Suprapubic skin (tissue), 4 donors: ENCODE results near the gene RASSF4.

Experiments
- CTCF ChIP-seq, 2 donors: fragments of 200-600 bp in 1 of 2; fragments of 450-650 bp in 1 of 2; sonication (generic) in 1 of 2; IDR thresholded peaks; one replicate each; pipeline ENCODE4 v1.5.1; 2016 to 2019; ENCODE audit warnings: antibody characterized with exemption in 2 of 2, mild to moderate bottlenecking in 1 of 2, moderate library complexity in 1 of 2
- EP300 ChIP-seq: sonication (generic); formaldehyde crosslinking; IDR thresholded peaks from one replicate; pipeline ENCODE4 v1.6.1; 2017; ENCODE audit warnings: antibody characterized with exemption
- POLR2A ChIP-seq, 2 donors: fragments of 450-650 bp; IDR thresholded peaks; one replicate each; pipeline ENCODE4 v1.6.1; 2017; ENCODE audit warnings: antibody characterized with exemption in 2 of 2, mild to moderate bottlenecking in 2 of 2, moderate library complexity in 2 of 2
- POLR2AphosphoS5 ChIP-seq, 3 donors: sonication (generic); formaldehyde crosslinking; IDR thresholded peaks; one replicate each; pipeline ENCODE4 v1.6.1; 2017; ENCODE audit warnings: antibody characterized with exemption in 3 of 3

GRCh38 chr10:44936314-44936975, 23.2 kb upstream of the RASSF4 start:
- TF ChIP-seq CTCF (IDR thresholded peaks at IDR 0.05) (no peak), EP300 (no peak), POLR2AphosphoS5 (IDR thresholded peaks at IDR 0.05) (no peak), POLR2A (IDR thresholded peaks at IDR 0.05) (no peak)
